ENCODE measurements around the gene BCL2L12.

Gene BCL2L12

DNA sequence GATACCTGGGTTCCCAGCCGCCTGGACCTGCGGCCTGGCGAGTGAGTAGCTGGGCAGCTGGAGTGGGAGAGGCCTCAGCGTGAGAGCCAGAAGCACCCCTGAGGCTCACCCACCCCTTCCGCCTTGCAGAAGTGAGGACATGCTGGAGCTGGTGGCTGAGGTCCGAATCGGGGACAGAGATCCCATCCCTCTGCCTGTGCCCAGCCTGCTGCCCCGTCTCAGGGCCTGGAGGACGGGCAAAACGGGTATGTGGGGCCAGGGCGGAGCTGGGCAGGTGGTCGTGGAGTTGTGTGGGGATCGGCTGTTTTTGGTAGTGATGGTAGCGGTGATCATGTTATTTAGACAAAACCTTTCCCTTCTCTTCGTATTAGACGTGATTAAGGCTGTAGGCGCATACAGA is 19.1 kb upstream of the BCL2L12 start:
- H3K9ac ChIP-seq (ENCODE audit: low read length): no peak overlapping the region
- no CpG with 5 or more reads among the region's 17 CpGs for WGBS (ENCODE audit: extremely low coverage, insufficient coverage, low lambda C conversion rate)

DNA sequence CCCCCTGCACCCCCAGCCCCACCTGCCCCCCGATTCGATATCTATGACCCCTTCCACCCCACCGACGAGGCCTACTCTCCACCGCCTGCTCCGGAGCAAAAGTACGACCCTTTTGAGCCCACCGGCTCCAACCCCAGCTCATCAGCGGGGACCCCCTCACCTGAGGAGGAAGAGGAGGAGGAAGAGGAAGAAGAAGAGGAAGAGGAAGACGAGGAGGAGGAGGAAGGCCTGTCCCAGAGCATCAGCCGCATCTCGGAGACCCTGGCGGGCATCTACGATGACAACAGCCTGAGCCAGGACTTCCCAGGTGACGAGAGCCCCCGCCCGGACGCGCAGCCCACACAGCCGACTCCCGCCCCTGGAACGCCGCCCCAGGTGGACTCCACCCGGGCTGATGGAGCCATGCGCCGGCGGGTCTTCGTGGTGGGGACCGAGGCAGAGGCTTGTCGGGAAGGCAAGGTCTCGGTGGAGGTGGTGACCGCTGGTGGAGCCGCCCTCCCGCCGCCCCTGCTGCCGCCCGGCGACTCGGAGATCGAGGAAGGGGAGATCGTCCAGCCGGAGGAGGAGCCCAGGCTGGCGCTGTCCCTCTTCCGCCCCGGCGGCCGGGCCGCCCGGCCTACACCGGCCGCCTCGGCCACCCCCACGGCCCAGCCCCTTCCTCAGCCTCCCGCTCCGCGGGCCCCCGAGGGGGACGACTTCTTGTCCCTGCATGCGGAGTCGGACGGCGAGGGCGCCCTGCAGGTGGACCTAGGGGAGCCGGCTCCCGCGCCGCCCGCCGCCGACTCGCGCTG is 14.5 kb upstream of the BCL2L12 start:
- Histone ChIP-seq H4K8ac (ENCODE audit: low read depth, low read length) (no peak overlapping the region), H3K27me3 (ENCODE audit: insufficient read depth, low read length, poor library complexity) (no peaks in the 10 kb centered on the region), H2BK5ac (ENCODE audit: low read length) (no peak overlapping the region), H3K4me3 (ENCODE audit: low read length) (no peak overlapping the region), H3K4me1 (ENCODE audit: control insufficient read depth, low read depth, low read length) (no peaks in the 10 kb centered on the region), H3K4me2 (ENCODE audit: low read length) (no peak overlapping the region), H2BK120ac (ENCODE audit: low read depth, low read length) (no peak overlapping the region), H3K56ac (ENCODE audit: low read length) (no peak overlapping the region), H3K23ac (ENCODE audit: low read length) (no peak overlapping the region), H3K79me1 (ENCODE audit: low read length) (peaks cover 14% of the 10 kb centered on the region), H3K9ac (ENCODE audit: low read length) (no peak overlapping the region), H3K27ac (ENCODE audit: low read depth, low read length) (no peak overlapping the region), H3K79me2 (ENCODE audit: control insufficient read depth, insufficient read depth, low read length) (peaks cover 4% of the 10 kb centered on the region), H2AK5ac (ENCODE audit: low read length) (no peak overlapping the region), H2BK15ac (replicated peaks; ENCODE audit: low read depth) (no peak overlapping the region), H3K18ac (ENCODE audit: low read length) (no peak overlapping the region), H3K4ac (ENCODE audit: low read depth, low read length) (no peak overlapping the region), H4K5ac (ENCODE audit: low read length) (no peak overlapping the region), H3K36me3 (ENCODE audit: control insufficient read depth, insufficient read depth, low read length) (peaks cover 20% of the 10 kb centered on the region)
- WGBS (ENCODE audit: extremely low coverage, insufficient coverage, low lambda C conversion rate): no CpG with 5 or more reads among the region's 72 CpGs
- DNase-seq: no peak

More for the DNA sequence above, 19.1 kb upstream of the BCL2L12 start:
- Histone ChIP-seq H3K36me3 (ENCODE audit: control insufficient read depth, insufficient read depth, low read length) (peaks cover 14% of the 10 kb centered on the region), H3K18ac (ENCODE audit: low read length) (no peak overlapping the region), H2BK5ac (ENCODE audit: low read length) (no peak overlapping the region), H4K5ac (ENCODE audit: low read length) (no peak overlapping the region), H3K23ac (ENCODE audit: low read length) (no peak overlapping the region), H3K4me2 (ENCODE audit: low read length) (no peak overlapping the region), H3K56ac (ENCODE audit: low read length) (no peak overlapping the region), H4K8ac (ENCODE audit: low read depth, low read length) (no peak overlapping the region), H2BK15ac (replicated peaks; ENCODE audit: low read depth) (no peak overlapping the region), H3K79me2 (ENCODE audit: control insufficient read depth, insufficient read depth, low read length) (peaks cover 33% of the 10 kb centered on the region), H3K4me3 (ENCODE audit: low read length) (no peak overlapping the region), H3K79me1 (ENCODE audit: low read length) (peaks cover 31% of the 10 kb centered on the region), H3K4ac (ENCODE audit: low read depth, low read length) (no peak overlapping the region), H2BK120ac (ENCODE audit: low read depth, low read length) (no peak overlapping the region), H3K27ac (ENCODE audit: low read depth, low read length) (no peak overlapping the region), H3K27me3 (ENCODE audit: insufficient read depth, low read length, poor library complexity) (no peaks in the 10 kb centered on the region), H3K4me1 (ENCODE audit: control insufficient read depth, low read depth, low read length) (no peaks in the 10 kb centered on the region), H2AK5ac (ENCODE audit: low read length) (no peak overlapping the region)
- DNase-seq: no peak

DNA sequence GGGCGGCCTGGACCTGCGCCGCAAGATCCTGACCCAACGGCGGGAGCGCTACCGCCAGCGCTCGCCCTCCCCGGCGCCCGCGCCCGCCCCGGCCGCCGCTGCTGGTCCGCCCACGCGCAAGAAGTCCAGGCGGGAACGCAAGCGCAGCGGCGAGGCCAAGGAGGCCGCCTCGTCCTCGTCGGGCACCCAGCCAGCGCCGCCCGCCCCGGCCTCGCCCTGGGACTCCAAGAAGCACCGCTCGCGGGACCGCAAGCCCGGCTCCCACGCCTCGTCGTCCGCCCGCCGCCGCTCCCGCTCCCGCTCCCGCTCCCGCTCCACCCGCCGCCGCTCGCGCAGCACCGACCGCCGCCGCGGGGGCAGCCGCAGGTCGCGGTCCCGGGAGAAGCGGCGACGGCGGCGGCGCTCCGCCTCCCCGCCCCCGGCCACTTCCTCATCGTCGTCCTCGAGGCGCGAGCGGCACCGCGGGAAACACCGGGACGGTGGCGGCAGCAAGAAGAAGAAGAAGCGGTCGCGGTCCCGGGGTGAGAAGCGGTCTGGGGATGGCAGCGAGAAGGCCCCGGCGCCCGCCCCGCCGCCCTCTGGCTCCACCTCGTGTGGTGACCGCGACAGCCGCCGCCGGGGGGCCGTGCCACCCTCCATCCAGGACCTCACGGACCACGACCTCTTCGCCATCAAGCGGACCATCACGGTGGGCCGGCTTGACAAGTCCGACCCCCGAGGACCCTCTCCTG is 13.7 kb upstream of the BCL2L12 start:
- no peak overlapping the region for H2AK5ac ChIP-seq (ENCODE audit: low read length)
- H2BK120ac ChIP-seq (ENCODE audit: low read depth, low read length): no peak overlapping the region
- no CpG with 5 or more reads among the region's 110 CpGs for WGBS (ENCODE audit: extremely low coverage, insufficient coverage, low lambda C conversion rate)
- no peaks in the 10 kb centered on the region for H3K4me1 ChIP-seq (ENCODE audit: control insufficient read depth, low read depth, low read length)
- H3K27me3 ChIP-seq (ENCODE audit: insufficient read depth, low read length, poor library complexity): no peaks in the 10 kb centered on the region
- no peak overlapping the region for H3K56ac ChIP-seq (ENCODE audit: low read length)
- H2BK5ac ChIP-seq (ENCODE audit: low read length): no peak overlapping the region
- H3K4ac ChIP-seq (ENCODE audit: low read depth, low read length): no peak overlapping the region
- peaks cover 10% of the 10 kb centered on the region for H3K79me1 ChIP-seq (ENCODE audit: low read length)
- no peak overlapping the region for H3K18ac ChIP-seq (ENCODE audit: low read length)
- H2BK15ac ChIP-seq (replicated peaks; ENCODE audit: low read depth): no peak overlapping the region
- H3K9ac ChIP-seq (ENCODE audit: low read length): no peak overlapping the region
- peaks cover 13% of the 10 kb centered on the region for H3K36me3 ChIP-seq (ENCODE audit: control insufficient read depth, insufficient read depth, low read length)
- no peak overlapping the region for H4K8ac ChIP-seq (ENCODE audit: low read depth, low read length)
- H4K5ac ChIP-seq (ENCODE audit: low read length): no peak overlapping the region
- DNase-seq: no peak
- H3K23ac ChIP-seq (ENCODE audit: low read length): no peak overlapping the region
- no peak overlapping the region for H3K27ac ChIP-seq (ENCODE audit: low read depth, low read length)
- H3K4me2 ChIP-seq (ENCODE audit: low read length): no peak overlapping the region
- H3K79me2 ChIP-seq (ENCODE audit: control insufficient read depth, insufficient read depth, low read length): peaks cover 2% of the 10 kb centered on the region
- no peak overlapping the region for H3K4me3 ChIP-seq (ENCODE audit: low read length)

DNA sequence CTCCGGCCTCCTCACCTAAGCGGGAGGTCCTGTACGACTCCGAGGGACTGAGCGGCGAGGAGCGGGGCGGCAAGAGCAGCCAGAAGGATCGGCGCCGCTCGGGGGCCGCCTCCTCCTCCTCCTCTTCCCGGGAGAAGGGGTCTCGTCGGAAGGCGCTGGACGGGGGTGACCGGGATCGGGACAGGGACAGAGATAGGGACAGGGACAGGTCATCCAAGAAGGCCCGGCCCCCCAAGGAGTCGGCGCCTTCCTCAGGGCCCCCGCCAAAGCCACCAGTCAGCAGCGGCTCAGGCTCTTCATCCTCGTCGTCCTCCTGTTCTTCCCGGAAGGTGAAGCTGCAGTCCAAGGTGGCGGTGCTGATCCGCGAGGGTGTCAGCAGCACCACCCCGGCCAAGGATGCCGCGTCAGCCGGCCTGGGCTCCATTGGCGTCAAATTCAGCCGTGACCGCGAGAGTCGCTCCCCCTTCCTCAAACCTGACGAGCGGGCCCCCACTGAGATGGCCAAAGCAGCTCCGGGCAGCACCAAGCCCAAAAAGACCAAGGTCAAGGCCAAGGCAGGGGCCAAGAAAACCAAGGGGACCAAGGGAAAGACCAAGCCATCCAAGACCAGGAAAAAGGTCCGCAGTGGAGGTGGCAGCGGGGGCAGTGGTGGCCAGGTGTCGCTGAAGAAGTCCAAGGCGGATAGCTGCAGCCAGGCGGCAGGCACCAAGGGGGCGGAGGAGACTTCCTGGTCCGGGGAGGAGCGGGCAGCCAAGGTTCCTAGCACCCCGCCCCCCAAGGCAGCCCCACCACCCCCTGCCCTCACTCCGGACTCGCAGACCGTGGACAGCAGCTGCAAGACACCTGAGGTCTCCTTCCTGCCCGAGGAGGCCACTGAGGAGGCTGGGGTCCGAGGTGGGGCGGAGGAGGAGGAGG is 12.9 kb upstream of the BCL2L12 start:
- Histone ChIP-seq H2BK5ac (ENCODE audit: low read length) (no peak overlapping the region), H3K4ac (ENCODE audit: low read depth, low read length) (no peak overlapping the region), H3K27me3 (ENCODE audit: insufficient read depth, low read length, poor library complexity) (no peaks in the 10 kb centered on the region), H3K18ac (ENCODE audit: low read length) (no peak overlapping the region), H4K8ac (ENCODE audit: low read depth, low read length) (no peak overlapping the region), H3K9ac (ENCODE audit: low read length) (no peak overlapping the region), H3K23ac (ENCODE audit: low read length) (no peak overlapping the region), H3K79me2 (ENCODE audit: control insufficient read depth, insufficient read depth, low read length) (peaks cover 2% of the 10 kb centered on the region), H2BK120ac (ENCODE audit: low read depth, low read length) (no peak overlapping the region), H3K4me1 (ENCODE audit: control insufficient read depth, low read depth, low read length) (no peaks in the 10 kb centered on the region), H3K4me3 (ENCODE audit: low read length) (no peak overlapping the region), H3K27ac (ENCODE audit: low read depth, low read length) (no peak overlapping the region), H4K5ac (ENCODE audit: low read length) (no peak overlapping the region), H3K36me3 (ENCODE audit: control insufficient read depth, insufficient read depth, low read length) (peaks cover 16% of the 10 kb centered on the region), H3K4me2 (ENCODE audit: low read length) (no peak overlapping the region), H2AK5ac (ENCODE audit: low read length) (no peak overlapping the region), H2BK15ac (replicated peaks; ENCODE audit: low read depth) (no peak overlapping the region), H3K56ac (ENCODE audit: low read length) (no peak overlapping the region), H3K79me1 (ENCODE audit: low read length) (peaks cover 5% of the 10 kb centered on the region)
- no peak for DNase-seq
- WGBS (ENCODE audit: extremely low coverage, insufficient coverage, low lambda C conversion rate): no CpG with 5 or more reads among the region's 58 CpGs

DNA sequence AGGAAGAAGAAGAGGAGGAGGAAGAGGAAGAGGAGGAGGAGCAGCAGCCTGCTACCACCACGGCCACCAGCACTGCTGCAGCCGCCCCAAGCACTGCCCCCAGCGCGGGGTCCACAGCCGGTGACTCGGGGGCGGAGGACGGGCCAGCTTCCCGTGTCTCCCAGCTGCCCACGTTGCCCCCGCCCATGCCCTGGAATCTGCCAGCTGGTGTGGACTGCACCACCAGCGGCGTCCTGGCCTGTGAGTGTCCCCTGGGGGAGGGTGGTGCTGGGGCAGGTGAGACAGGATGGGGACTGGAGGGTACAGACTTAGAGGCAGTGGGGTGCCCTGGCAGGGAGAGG is 12.3 kb upstream of the BCL2L12 start:
- no peak overlapping the region for H3K4me2 ChIP-seq (ENCODE audit: low read length)
- H3K4ac ChIP-seq (ENCODE audit: low read depth, low read length): no peak overlapping the region
- H2BK120ac ChIP-seq (ENCODE audit: low read depth, low read length): no peak overlapping the region
- H4K8ac ChIP-seq (ENCODE audit: low read depth, low read length): no peak overlapping the region
- no peak overlapping the region for H4K5ac ChIP-seq (ENCODE audit: low read length)
- peaks cover 5% of the 10 kb centered on the region for H3K79me1 ChIP-seq (ENCODE audit: low read length)
- no peak overlapping the region for H3K23ac ChIP-seq (ENCODE audit: low read length)
- H3K56ac ChIP-seq (ENCODE audit: low read length): no peak overlapping the region
- WGBS (ENCODE audit: extremely low coverage, insufficient coverage, low lambda C conversion rate): no CpG with 5 or more reads among the region's 13 CpGs
- no peak overlapping the region for H2BK15ac ChIP-seq (replicated peaks; ENCODE audit: low read depth)
- H3K4me1 ChIP-seq (ENCODE audit: control insufficient read depth, low read depth, low read length): no peaks in the 10 kb centered on the region
- H3K18ac ChIP-seq (ENCODE audit: low read length): no peak overlapping the region
- H3K27me3 ChIP-seq (ENCODE audit: insufficient read depth, low read length, poor library complexity): no peaks in the 10 kb centered on the region
- H3K4me3 ChIP-seq (ENCODE audit: low read length): no peak overlapping the region
- H3K79me2 ChIP-seq (ENCODE audit: control insufficient read depth, insufficient read depth, low read length): peaks cover 2% of the 10 kb centered on the region
- no peak overlapping the region for H2AK5ac ChIP-seq (ENCODE audit: low read length)
- H3K27ac ChIP-seq (ENCODE audit: low read depth, low read length): no peak overlapping the region
- DNase-seq: no peak
- peaks cover 16% of the 10 kb centered on the region for H3K36me3 ChIP-seq (ENCODE audit: control insufficient read depth, insufficient read depth, low read length)
- H3K9ac ChIP-seq (ENCODE audit: low read length): no peak overlapping the region
- no peak overlapping the region for H2BK5ac ChIP-seq (ENCODE audit: low read length)
